ENCODE measurements around the gene MAN1A1. TPM values are rescaled to one million over a fixed set of nuclear protein-coding genes. Genes with fewer than 3 reads are reported as not detected.

MAN1A1 gene
- total RNA-seq, 1 donor from 2014 or later, result 75.5 TPM

DNA sequence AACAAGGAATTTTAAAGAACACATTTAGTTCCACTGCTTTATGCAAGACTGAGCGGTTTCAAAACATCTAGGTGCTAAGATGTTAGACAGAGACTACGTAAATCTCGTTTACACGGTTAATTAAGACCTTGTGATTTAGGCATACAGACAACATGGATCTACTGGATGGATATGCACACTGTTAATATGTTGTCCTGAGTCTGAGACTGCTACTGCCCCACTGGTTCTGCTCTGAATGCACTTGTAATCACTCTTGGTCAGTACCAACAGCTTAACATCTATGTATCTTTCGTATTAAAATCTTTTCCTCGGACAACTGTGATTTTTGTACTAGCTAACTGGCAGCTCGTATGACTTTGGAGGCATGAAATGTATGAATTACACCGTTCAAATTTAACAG lies 3.1 kb downstream of the MAN1A1 start:
- H3K4me3 ChIP-seq, result peak overlapping the region; percentile 97 to 98
- H3K36me3 ChIP-seq, result no peaks in the 10 kb centered on the region
- no peaks in the 10 kb centered on the region for H3K27me3 ChIP-seq
- H3K27ac ChIP-seq, result peak overlapping the region; percentile 37 to 93
- no peaks in the 10 kb centered on the region for H3K9me3 ChIP-seq
- no peak for DNase-seq (ENCODE audit: low spot score in 2 of 2)
- TF ChIP-seq, protein P1, sequence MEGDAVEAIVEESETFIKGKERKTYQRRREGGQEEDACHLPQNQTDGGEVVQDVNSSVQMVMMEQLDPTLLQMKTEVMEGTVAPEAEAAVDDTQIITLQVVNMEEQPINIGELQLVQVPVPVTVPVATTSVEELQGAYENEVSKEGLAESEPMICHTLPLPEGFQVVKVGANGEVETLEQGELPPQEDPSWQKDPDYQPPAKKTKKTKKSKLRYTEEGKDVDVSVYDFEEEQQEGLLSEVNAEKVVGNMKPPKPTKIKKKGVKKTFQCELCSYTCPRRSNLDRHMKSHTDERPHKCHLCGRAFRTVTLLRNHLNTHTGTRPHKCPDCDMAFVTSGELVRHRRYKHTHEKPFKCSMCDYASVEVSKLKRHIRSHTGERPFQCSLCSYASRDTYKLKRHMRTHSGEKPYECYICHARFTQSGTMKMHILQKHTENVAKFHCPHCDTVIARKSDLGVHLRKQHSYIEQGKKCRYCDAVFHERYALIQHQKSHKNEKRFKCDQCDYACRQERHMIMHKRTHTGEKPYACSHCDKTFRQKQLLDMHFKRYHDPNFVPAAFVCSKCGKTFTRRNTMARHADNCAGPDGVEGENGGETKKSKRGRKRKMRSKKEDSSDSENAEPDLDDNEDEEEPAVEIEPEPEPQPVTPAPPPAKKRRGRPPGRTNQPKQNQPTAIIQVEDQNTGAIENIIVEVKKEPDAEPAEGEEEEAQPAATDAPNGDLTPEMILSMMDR (IDR thresholded peaks at IDR 0.05), result no peak
- peaks cover 0 to 11% of the 10 kb centered on the region in 2 donors for H3K4me1 ChIP-seq
- intact Hi-C loops (cut with DNase I), result loop anchor here (5.0 kb wide), 2 partner anchors 199 to 454 kb away; partner anchors contain the start of gene ASF1A

GRCh38 chr6:119345114-119345513 lies 4.4 kb downstream of the MAN1A1 start:
- Histone ChIP-seq H3K9me3 (no peaks in the 10 kb centered on the region), H3K4me3 (peak overlapping the region; percentile 1 to 97), H3K36me3 (no peaks in the 10 kb centered on the region), H3K4me1 (peaks cover 0 to 14% of the 10 kb centered on the region in 2 donors), H3K27me3 (no peaks in the 10 kb centered on the region), H3K27ac (no peak overlapping the region)
- DNase-seq (ENCODE audit: low spot score in 2 of 2), result no peak
- intact Hi-C loops (cut with DNase I), result loop anchor here (5.0 kb wide), 2 partner anchors 198 to 453 kb away; partner anchors contain the start of gene ASF1A
- TF ChIP-seq, protein P1 (IDR thresholded peaks at IDR 0.05), result no peak

GRCh38 chr6:119344306-119344705 lies 5.3 kb downstream of the MAN1A1 start:
- no peaks in the 10 kb centered on the region for H3K27me3 ChIP-seq

GRCh38 chr6:119343573-119344146 lies 5.9 kb downstream of the MAN1A1 start:
- no peak overlapping the region for H3K4me3 ChIP-seq
- H3K9me3 ChIP-seq, result no peaks in the 10 kb centered on the region
- TF ChIP-seq, protein P1 (IDR thresholded peaks at IDR 0.05), result no peak
- H3K4me1 ChIP-seq, result peaks cover 0 to 14% of the 10 kb centered on the region in 2 donors
- no peaks in the 10 kb centered on the region for H3K36me3 ChIP-seq
- no peaks in the 10 kb centered on the region for H3K27me3 ChIP-seq
- intact Hi-C loops (cut with DNase I), result no loop called here
- H3K27ac ChIP-seq, result no peak overlapping the region
- no peak for DNase-seq (ENCODE audit: low spot score in 2 of 2)

More at GRCh38 chr6:119344306-119344705, 5.3 kb downstream of the MAN1A1 start:
- no peaks in the 10 kb centered on the region for H3K9me3 ChIP-seq
- peaks cover 0 to 14% of the 10 kb centered on the region in 2 donors for H3K4me1 ChIP-seq
- TF ChIP-seq, protein P1 (IDR thresholded peaks at IDR 0.05), result no peak
- H3K4me3 ChIP-seq, result no peak overlapping the region
- no peak overlapping the region for H3K27ac ChIP-seq
- intact Hi-C loops (cut with DNase I), result no loop called here
- DNase-seq (ENCODE audit: low spot score in 2 of 2), result no peak
- no peaks in the 10 kb centered on the region for H3K36me3 ChIP-seq

DNA sequence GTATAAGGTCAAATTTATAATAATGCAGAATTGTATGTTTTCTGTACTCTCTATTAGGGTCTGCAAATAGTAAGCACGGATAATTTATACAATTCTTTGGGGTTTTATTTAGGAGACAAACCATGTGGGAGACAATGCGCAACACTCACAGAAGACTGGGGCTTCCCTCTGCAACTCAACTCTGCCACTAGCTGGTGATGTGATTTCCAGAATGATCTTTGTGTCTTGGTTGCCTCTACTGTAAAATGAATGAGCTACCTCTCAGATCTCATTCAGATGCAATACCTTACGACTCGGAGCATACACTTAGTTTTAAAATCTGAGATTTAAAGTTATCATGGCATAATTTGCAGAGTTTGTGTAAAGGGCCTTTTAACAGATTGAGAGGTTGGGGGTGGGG lies 6.4 kb downstream of the MAN1A1 start:
- Histone ChIP-seq H3K27ac (no peak overlapping the region), H3K4me3 (no peak overlapping the region), H3K36me3 (no peaks in the 10 kb centered on the region), H3K4me1 (peaks cover 0 to 14% of the 10 kb centered on the region in 2 donors), H3K9me3 (no peaks in the 10 kb centered on the region), H3K27me3 (no peaks in the 10 kb centered on the region)
- intact Hi-C loops (cut with DNase I), result no loop called here
- TF ChIP-seq, protein P1 (IDR thresholded peaks at IDR 0.05), result no peak
- DNase-seq (ENCODE audit: low spot score in 2 of 2), result no peak
